A673 (cell line): ENCODE data around the gene MRPL40. TPM values are rescaled to one million over a fixed set of nuclear protein-coding genes. Genes with fewer than 3 reads are reported as not detected.

Source experiments
- Bru-seq: library from RNA; stranded (reverse); fragments of 400-500 nt; gene quantifications from one replicate; lab custom pipeline; 2021; lab: Mats Ljungman, UMichigan
- BruChase-seq, 2 experiments: library from RNA; stranded (reverse); fragments of 400-500 nt; gene quantifications; one replicate each; lab custom pipeline; 2021; lab: Mats Ljungman, UMichigan
- BruUV-seq: library from RNA; stranded (reverse); fragments of 400-500 nt; replicated peaks from 2 replicates; lab custom pipeline; 2021; lab: Mats Ljungman, UMichigan
- CTCF ChIA-PET: fragments of 300-600 bp; sonication (Branson Sonifier 250); formaldehyde crosslinking; loops from one replicate; lab custom pipeline; 2022; ENCODE audit warnings: antibody characterized with exemption; lab: Charles Lee
- POLR2A ChIA-PET: fragments of 300-600 bp; sonication (Branson Sonifier 250); formaldehyde crosslinking; loops from one replicate; lab custom pipeline; 2022; ENCODE audit warnings: antibody characterized with exemption; ENCODE audit not compliant: low non-redundant PET; lab: Charles Lee
- DNase-seq: peaks from one replicate; pipeline ENCODE4 v3.0.0-alpha.2; 2015; ENCODE audit warnings: low spot score
- H3K27ac ChIP-seq: fragments of 200-600 bp; sonication (generic); 2 replicates; pipeline ENCODE4 v1.5.1; 2016; ENCODE audit warnings: mixed run types, low read depth, mild to moderate bottlenecking, mixed read lengths, antibody characterized with exemption, low read length; ENCODE audit not compliant: poor library complexity, severe bottlenecking
- H3K27me3 ChIP-seq: fragments of 200-600 bp; sonication (generic); replicated peaks from 2 replicates; pipeline ENCODE4 v1.6.1; 2017; ENCODE audit warnings: mixed run types, low read depth, mild to moderate bottlenecking, mixed read lengths, antibody characterized with exemption, low read length; ENCODE audit not compliant: insufficient read depth, poor library complexity
- H3K36me3 ChIP-seq: fragments of 200-600 bp; sonication (generic); 2 replicates; pipeline ENCODE4 v1.6.1; 2016; ENCODE audit warnings: mixed run types, mild to moderate bottlenecking, mixed read lengths, antibody characterized with exemption, low read length; ENCODE audit not compliant: insufficient read depth, poor library complexity, severe bottlenecking
- H3K4me1 ChIP-seq: fragments of 200-600 bp; sonication (generic); 2 replicates; pipeline ENCODE4 v1.6.1; 2017; ENCODE audit warnings: mixed run types, mild to moderate bottlenecking, mixed read lengths, antibody characterized with exemption, low read length; ENCODE audit not compliant: insufficient read depth, poor library complexity, severe bottlenecking
- H3K4me3 ChIP-seq: fragments of 200-600 bp; sonication (generic); 2 replicates; pipeline ENCODE4 v1.5.1; 2016; ENCODE audit warnings: low read depth, mixed run types, mild to moderate bottlenecking, mixed read lengths, low read length; ENCODE audit not compliant: poor library complexity, severe bottlenecking
- H3K9me3 ChIP-seq: fragments of 200-600 bp; sonication (generic); 2 replicates; pipeline ENCODE4 v1.6.1; 2016; ENCODE audit warnings: mixed run types, low read depth, mild to moderate bottlenecking, mixed read lengths, antibody characterized with exemption, low read length; ENCODE audit not compliant: poor library complexity, severe bottlenecking
- CTCF ChIP-seq: fragments of 300-800, 200-600 bp; sonication (generic); conservative IDR thresholded peaks from 2 replicates; pipeline ENCODE4 v1.5.1; 2017; ENCODE audit warnings: low read depth, mild to moderate bottlenecking, antibody characterized with exemption, low read length, moderate library complexity, mixed read lengths
- EZH2 ChIP-seq: fragments of 200-600 bp; sonication (generic); IDR thresholded peaks from 2 replicates; pipeline ENCODE4 v1.6.1; 2017; ENCODE audit warnings: borderline replicate concordance, low read depth, mild to moderate bottlenecking, mixed read lengths, antibody characterized with exemption, low read length; ENCODE audit not compliant: poor library complexity, severe bottlenecking
- intact Hi-C: fragments of 100-400 bp; cut with micrococcal nuclease; formaldehyde crosslinking; loops from one replicate; pipeline ENCODE4 v1.10.0; 2022; ENCODE audit not compliant: unreplicated experiment
- long read RNA-seq: library from polyadenylated mRNA; stranded (forward); transcript quantifications from one replicate; pipeline ENCODE4 v2.0.0, GENCODE V29; 2022
- total RNA-seq: library from RNA; stranded (reverse); gene quantifications from 2 replicates; pipeline ENCODE4 v1.2.3, GENCODE V29; 2021

Gene MRPL40
- total RNA-seq = 21.9 and 23.1 TPM in 2 replicates
- percentile 61 among the genes with signal in this experiment for Bru-seq, nascent RNA
- percentile 51 among the genes with signal in this experiment for BruChase-seq, experiment 1, labeled RNA remaining after a 2-hour chase
- BruChase-seq, experiment 2, labeled RNA remaining after a 6-hour chase = percentile 58 among the genes with signal in this experiment
- long read RNA-seq, transcript MRPL40-201 (4 exons, 1,387 nt) = major isoform, 45 of 52 reads
- long read RNA-seq, partial matches to known transcripts = 0 of 52 reads
- long read RNA-seq, other reads (novel, unspliced or antisense) = 4 of 52 reads

- intact Hi-C loops = loop anchor here (2.0 to 5.0 kb wide), 2 partner anchors 47 to 285 kb away; partner anchors contain the start of genes CDC45 and UFD1
- ChIA-PET POLR2A (no interaction called here), CTCF (interaction anchor here (0.6 kb wide), 1 partner anchor 1485 kb away, joined by 3 read pairs; the partner anchor contains the start of gene CRKL)
- Histone ChIP-seq H3K36me3 (peaks cover 6% of the 10 kb centered on the region), H3K4me3 (peak within 1 kb of the TSS; percentile 89), H3K27me3 (no peaks in the 10 kb centered on the region), H3K4me1 (no peaks in the 10 kb centered on the region), H3K9me3 (no peaks in the 10 kb centered on the region), H3K27ac (peak within 1 kb of the TSS; percentile 99)
- BruUV-seq = no TSS peak
- TF ChIP-seq EZH2 = no peak
- TF ChIP-seq CTCF = no peak
- DNase-seq = peak; percentile 96
Measured at GRCh38 chr22:19432133-19432851, at the start of gene MRPL40. Gene MRPL40, plus strand, starts transcription at chr22:19432545. Its CDS starts 10 bp downstream, at chr22:19432555.

- Histone ChIP-seq H3K4me3 (no peak overlapping the region), H3K36me3 (peaks cover 65% of the 10 kb centered on the region), H3K27ac (no peak overlapping the region), H3K9me3 (no peaks in the 10 kb centered on the region), H3K4me1 (no peaks in the 10 kb centered on the region), H3K27me3 (no peaks in the 10 kb centered on the region)
- ChIA-PET CTCF (no interaction called here), POLR2A (no interaction called here)
- intact Hi-C loops = no loop called here
- no TSS peak for BruUV-seq
- TF ChIP-seq EZH2 (no peak), CTCF (no peak)
- no peak for DNase-seq
Measured at GRCh38 chr22:19383292-19383691, 49.1 kb upstream of the MRPL40 start.

GRCh38 chr22:19385221-19385906 lies 47.0 kb upstream of the MRPL40 start:
- Histone ChIP-seq H3K27ac (no peak overlapping the region), H3K27me3 (no peaks in the 10 kb centered on the region), H3K36me3 (peaks cover 83% of the 10 kb centered on the region), H3K4me3 (no peak overlapping the region), H3K9me3 (no peaks in the 10 kb centered on the region), H3K4me1 (no peaks in the 10 kb centered on the region)
- intact Hi-C loops = no loop called here
- TF ChIP-seq EZH2 (no peak), CTCF (no peak)
- BruUV-seq = no TSS peak
- POLR2A ChIA-PET = no interaction called here
- CTCF ChIA-PET = no interaction called here
- no peak for DNase-seq
